VCaP (cell line): ENCODE data around the gene PHACTR3.
"Not testable (repeated sequence)": the region's sequence is repeated elsewhere in the genome, so short reads cannot be mapped to it uniquely, and the experiment has no call there.

Source experiments
- H3K27ac ChIP-seq: fragments of 450-650 bp; 2 replicates; pipeline ENCODE4 v1.5.1; 2017
- TF ChIP-seq, protein P1 (sequence below): fragments of 450-650 bp; conservative IDR thresholded peaks from 2 replicates; pipeline ENCODE4 v1.5.1; 2017; ENCODE audit warnings: mild to moderate bottlenecking, moderate library complexity

Gene PHACTR3

GRCh38 chr20:59863058-59863457 lies 258.7 kb downstream of the PHACTR3 start:
- no peak overlapping the region for H3K27ac ChIP-seq
- TF ChIP-seq, protein P1, sequence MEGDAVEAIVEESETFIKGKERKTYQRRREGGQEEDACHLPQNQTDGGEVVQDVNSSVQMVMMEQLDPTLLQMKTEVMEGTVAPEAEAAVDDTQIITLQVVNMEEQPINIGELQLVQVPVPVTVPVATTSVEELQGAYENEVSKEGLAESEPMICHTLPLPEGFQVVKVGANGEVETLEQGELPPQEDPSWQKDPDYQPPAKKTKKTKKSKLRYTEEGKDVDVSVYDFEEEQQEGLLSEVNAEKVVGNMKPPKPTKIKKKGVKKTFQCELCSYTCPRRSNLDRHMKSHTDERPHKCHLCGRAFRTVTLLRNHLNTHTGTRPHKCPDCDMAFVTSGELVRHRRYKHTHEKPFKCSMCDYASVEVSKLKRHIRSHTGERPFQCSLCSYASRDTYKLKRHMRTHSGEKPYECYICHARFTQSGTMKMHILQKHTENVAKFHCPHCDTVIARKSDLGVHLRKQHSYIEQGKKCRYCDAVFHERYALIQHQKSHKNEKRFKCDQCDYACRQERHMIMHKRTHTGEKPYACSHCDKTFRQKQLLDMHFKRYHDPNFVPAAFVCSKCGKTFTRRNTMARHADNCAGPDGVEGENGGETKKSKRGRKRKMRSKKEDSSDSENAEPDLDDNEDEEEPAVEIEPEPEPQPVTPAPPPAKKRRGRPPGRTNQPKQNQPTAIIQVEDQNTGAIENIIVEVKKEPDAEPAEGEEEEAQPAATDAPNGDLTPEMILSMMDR = no peak

- H3K27ac ChIP-seq = no peak overlapping the region
These were observed 260.4 kb downstream of the PHACTR3 start for GRCh38 chr20:59864726-59865125.

GRCh38 chr20:59866338-59866737 lies 262.0 kb downstream of the PHACTR3 start:
- TF ChIP-seq, protein P1 = no peak
- no peak overlapping the region for H3K27ac ChIP-seq

More at GRCh38 chr20:59864726-59865125, 260.4 kb downstream of the PHACTR3 start:
- TF ChIP-seq, protein P1 = no peak

DNA sequence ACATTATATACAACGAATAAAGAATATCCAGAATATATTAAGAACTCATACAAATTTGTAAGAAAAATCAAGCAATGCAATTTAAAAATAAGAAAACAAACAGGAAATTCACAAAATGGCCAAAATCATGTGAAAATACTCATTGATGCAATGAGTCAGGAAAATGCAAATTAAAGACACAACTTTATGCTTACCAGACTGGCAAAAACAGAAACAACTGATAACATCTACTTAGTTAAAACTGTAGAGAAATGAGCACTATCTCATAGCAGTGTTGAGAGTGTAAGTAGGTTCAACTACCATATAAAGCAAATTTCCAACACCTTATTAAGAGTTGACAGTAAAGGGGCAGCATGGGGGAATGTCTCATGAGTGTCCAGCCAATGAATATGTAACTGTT lies 266.8 kb downstream of the PHACTR3 start:
- H3K27ac ChIP-seq = no peak overlapping the region
- TF ChIP-seq, protein P1 = no peak

DNA sequence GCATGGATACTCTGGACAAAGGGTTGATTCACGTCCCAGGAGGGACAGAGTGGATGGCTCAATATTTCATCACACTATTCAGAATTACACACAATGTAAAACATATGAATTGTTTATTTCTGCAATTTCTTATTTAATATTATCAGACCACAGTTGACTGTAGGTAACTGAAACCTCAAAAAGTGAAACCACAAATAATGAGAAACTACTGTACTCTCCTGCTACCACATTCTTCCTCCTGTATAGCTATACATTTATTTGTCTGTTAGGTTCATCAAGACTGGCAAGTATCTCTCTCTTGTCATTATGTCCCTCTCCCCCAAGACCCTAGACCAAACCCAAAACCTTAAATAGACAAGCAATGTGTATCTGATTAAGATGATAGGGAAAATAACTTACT lies 269.1 kb downstream of the PHACTR3 start:
- no peak overlapping the region for H3K27ac ChIP-seq
- TF ChIP-seq, protein P1 = no peak

DNA sequence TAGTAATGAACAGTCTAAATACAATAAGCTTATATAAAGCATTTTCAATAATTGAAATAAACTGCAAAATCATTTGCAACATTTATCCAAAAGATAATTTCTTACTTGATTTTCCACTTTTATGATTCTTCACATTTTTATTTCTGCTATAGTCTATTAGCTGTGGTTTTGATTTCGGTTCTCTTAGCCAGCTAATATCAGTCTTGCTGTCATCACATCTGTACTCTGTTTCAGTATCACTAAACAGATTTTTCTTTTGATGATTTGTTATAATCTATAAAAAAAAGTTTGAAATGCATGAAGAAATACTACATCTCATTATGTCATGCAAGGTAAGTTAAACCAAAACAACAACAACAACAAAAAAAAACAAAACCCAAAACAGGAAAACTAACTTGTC lies 275.9 kb downstream of the PHACTR3 start:
- H3K27ac ChIP-seq = no peak overlapping the region
- TF ChIP-seq, protein P1 = no peak

DNA sequence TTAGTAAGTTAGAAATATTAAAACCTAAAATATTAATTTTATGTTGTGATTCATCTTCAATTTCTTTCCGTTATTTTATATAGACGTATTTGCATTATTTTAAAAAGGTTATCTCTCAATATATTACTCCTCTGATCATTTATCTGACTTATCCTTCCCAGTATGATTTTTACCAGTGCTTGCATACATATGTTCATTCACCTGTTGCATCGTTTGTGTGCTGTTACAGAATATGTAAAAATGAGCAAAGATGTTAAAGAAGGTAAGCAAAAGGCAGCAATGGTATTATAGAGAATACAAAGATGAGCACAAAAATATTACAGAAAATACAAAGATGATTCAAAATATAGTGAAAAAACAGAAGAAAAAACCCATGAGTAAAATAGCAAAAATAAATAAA lies 280.2 kb downstream of the PHACTR3 start:
- no peak overlapping the region for H3K27ac ChIP-seq
- TF ChIP-seq, protein P1 = no peak

DNA sequence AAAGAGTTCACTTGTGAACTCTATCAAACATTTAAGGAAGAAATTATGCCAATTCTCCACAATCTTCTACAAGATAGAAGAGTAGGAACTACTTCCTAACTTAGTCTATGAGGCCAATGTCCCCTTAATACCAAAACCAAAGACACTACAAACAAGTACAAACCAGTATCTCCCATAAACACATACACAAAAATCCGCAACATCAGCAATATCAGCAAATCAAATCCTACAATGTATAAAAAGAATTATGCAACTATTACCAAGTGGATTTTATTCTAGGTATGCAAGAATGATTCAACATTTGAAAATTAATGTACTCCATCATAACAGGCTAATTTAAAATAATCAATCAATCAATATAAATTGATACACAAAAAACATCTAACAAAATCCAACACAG lies 283.7 kb downstream of the PHACTR3 start:
- no peak overlapping the region for H3K27ac ChIP-seq
- TF ChIP-seq, protein P1 = no peak

DNA sequence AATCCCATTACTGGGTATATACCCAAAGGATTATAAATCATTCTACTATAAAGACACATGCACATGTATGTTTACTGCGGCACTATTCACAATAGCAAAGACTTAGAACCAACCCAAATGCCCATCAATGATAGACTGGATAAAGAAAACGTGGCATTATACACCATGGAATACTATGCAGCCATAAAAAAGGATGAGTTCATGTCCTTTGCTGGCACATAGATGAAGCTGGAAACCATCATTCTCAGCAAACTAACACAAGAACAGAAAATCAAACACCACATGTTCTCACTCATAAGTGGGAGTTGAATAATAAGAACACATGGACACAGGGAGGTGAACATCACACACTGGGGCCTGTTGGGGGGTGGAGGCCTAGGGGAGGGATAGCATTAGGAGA lies 285.7 kb downstream of the PHACTR3 start:
- not testable (repeated sequence) for H3K27ac ChIP-seq
